ENCODE results near the gene CCNL1.
"Not testable (repeated sequence)": the region's sequence is repeated elsewhere in the genome, so short reads cannot be mapped to it uniquely, and the experiment has no call there.

DNA sequence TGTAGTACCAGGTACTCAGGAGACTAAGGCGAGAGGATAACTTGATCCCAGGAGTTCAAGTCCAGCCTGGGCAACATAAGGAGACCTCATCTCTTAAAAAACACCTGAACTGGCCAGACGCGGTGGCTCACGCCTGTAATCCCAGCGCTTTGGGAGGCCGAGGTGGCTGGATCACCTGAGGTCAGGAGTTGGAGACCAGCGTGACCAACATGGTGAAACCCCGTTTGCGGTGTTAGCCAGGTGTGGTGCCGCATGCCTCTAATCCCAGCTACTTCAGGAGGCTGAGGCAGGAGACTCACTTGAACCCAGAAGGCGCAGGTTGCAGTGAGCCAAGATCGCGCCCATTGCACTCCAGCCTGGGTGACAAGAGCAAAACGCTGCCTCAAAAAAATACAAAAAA lies 13.4 kb upstream of the CCNL1 start:
- TF ChIP-seq, protein P1, sequence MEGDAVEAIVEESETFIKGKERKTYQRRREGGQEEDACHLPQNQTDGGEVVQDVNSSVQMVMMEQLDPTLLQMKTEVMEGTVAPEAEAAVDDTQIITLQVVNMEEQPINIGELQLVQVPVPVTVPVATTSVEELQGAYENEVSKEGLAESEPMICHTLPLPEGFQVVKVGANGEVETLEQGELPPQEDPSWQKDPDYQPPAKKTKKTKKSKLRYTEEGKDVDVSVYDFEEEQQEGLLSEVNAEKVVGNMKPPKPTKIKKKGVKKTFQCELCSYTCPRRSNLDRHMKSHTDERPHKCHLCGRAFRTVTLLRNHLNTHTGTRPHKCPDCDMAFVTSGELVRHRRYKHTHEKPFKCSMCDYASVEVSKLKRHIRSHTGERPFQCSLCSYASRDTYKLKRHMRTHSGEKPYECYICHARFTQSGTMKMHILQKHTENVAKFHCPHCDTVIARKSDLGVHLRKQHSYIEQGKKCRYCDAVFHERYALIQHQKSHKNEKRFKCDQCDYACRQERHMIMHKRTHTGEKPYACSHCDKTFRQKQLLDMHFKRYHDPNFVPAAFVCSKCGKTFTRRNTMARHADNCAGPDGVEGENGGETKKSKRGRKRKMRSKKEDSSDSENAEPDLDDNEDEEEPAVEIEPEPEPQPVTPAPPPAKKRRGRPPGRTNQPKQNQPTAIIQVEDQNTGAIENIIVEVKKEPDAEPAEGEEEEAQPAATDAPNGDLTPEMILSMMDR (optimal IDR thresholded peaks at IDR 0.05 in 1 of 3, IDR thresholded peaks at IDR 0.05 in 1 of 3, conservative IDR thresholded peaks at IDR 0.05 in 1 of 3; ENCODE audit: extremely low read depth in 1 of 3, insufficient read depth in 2 of 3, low read length in 3 of 3): not testable (repeated sequence)
- not testable (repeated sequence) for TF ChIP-seq EZH2 (IDR thresholded peaks at IDR 0.05; ENCODE audit: low read length)
